Eye (tissue), 1 donor: ENCODE data around the gene LYAR.

ENCODE experiments used
- DNase-seq: peaks from one replicate; pipeline ENCODE4 v3.0.0-alpha.2; 2015

The LYAR gene

GRCh38 chr4:4315461-4316149 lies 25.7 kb upstream of the LYAR start:
- DNase-seq: no peak

GRCh38 chr4:4311193-4311592 lies 21.2 kb upstream of the LYAR start:
- no peak for DNase-seq

GRCh38 chr4:4308800-4309441 lies 19.0 kb upstream of the LYAR start:
- no peak for DNase-seq

- DNase-seq: no peak
These were observed 17.0 kb upstream of the LYAR start for GRCh38 chr4:4306920-4307319.

GRCh38 chr4:4302416-4302815 lies 12.5 kb upstream of the LYAR start:
- DNase-seq: no peak

GRCh38 chr4:4302001-4302400 lies 12.0 kb upstream of the LYAR start:
- no peak for DNase-seq

GRCh38 chr4:4299006-4299405 lies 9.1 kb upstream of the LYAR start:
- DNase-seq: no peak

GRCh38 chr4:4296283-4296846 lies 6.4 kb upstream of the LYAR start:
- no peak for DNase-seq

- DNase-seq: no peak
These were observed 3.3 kb upstream of the LYAR start for GRCh38 chr4:4293279-4293678.

GRCh38 chr4:4289597-4289940 lies 385 bp downstream of the LYAR start:
- no peak for DNase-seq

- no peak for DNase-seq
These were observed 899 bp downstream of the LYAR start for GRCh38 chr4:4289055-4289454.

- DNase-seq: no peak
These were observed 1.9 kb downstream of the LYAR start for GRCh38 chr4:4288098-4288497.

GRCh38 chr4:4284827-4285618 lies 4.9 kb downstream of the LYAR start:
- no peak for DNase-seq

GRCh38 chr4:4281787-4282186 lies 8.2 kb downstream of the LYAR start:
- DNase-seq: no peak

- no peak for DNase-seq
These were observed 12.4 kb downstream of the LYAR start for GRCh38 chr4:4277531-4277930.

GRCh38 chr4:4274226-4274625 lies 15.7 kb downstream of the LYAR start:
- DNase-seq: no peak

- DNase-seq: no peak
These were observed 18.0 kb downstream of the LYAR start for GRCh38 chr4:4271912-4272311.

- DNase-seq: no peak
These were observed 19.4 kb downstream of the LYAR start for GRCh38 chr4:4270529-4270928.

- DNase-seq: no peak
These were observed 20.1 kb downstream of the LYAR start for GRCh38 chr4:4269856-4270255.

GRCh38 chr4:4269331-4269731 lies 20.6 kb downstream of the LYAR start:
- no peak for DNase-seq

- DNase-seq: no peak
These were observed 21.2 kb downstream of the LYAR start for GRCh38 chr4:4268776-4269175.

- no peak for DNase-seq
These were observed 22.0 kb downstream of the LYAR start for GRCh38 chr4:4267981-4268380.

GRCh38 chr4:4260185-4260751 lies 29.7 kb downstream of the LYAR start:
- DNase-seq: peak; percentile 12
